ENCODE measurements around the gene GXYLT1. TPM values are rescaled to one million over a fixed set of nuclear protein-coding genes. Genes with fewer than 3 reads are reported as not detected.

GXYLT1 gene
- total and polyA plus RNA-seq, 2 experiments from 2014 or later = 3.9 to 13.4 TPM

DNA sequence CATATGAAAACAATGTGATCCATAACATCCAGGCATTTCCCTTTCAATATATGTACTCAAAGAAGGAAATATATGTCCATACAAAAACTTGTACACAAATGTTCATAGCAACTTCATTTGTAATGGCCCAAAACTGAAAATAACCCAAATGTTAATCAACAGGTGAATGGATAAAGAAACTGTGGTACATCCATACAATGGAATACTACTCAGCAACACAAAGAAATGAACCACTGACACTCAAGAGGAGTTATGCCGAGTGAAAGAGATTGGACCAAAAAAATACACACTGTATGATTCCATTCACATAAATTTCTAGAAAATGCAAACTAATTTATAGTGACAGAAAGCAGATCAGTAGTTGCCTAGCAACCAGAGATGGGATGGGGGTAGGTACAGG is 30.3 kb upstream of the GXYLT1 start:
- Histone ChIP-seq H3K36me3 (ENCODE audit: insufficient read depth) (peaks cover 5% of the 10 kb centered on the region; the same call in 1 of the 2 replicates), H3K4me3 (no peak overlapping the region), H3K4me2 (no peak overlapping the region), H3K4me1 (ENCODE audit: insufficient read depth) (peaks cover 11% of the 10 kb centered on the region), H2AFZ (no peak overlapping the region), H3K27me3 (ENCODE audit: insufficient read depth) (no peaks in the 10 kb centered on the region), H3K79me2 (replicated peaks; ENCODE audit: insufficient read depth) (no peaks in the 10 kb centered on the region), H3F3A (replicated peaks; ENCODE audit: low read depth) (no peaks in the 10 kb centered on the region), H3K27ac (ENCODE audit: low read depth) (no peak overlapping the region), H3K9me2 (ENCODE audit: insufficient read depth) (no peaks in the 10 kb centered on the region), H4K20me1 (replicated peaks; ENCODE audit: insufficient read depth) (no peaks in the 10 kb centered on the region)
- Mint-ChIP-seq H3K9me3 (peaks cover 15% of the 10 kb centered on the region), H3K4me1 (peaks cover 9% of the 10 kb centered on the region; the same call in 2 of the 3 replicates), H3K4me3 (no peak overlapping the region), H3K27me3 (ENCODE audit: insufficient read depth, low read depth, poor library complexity) (no peaks in the 10 kb centered on the region), H3K27ac (no peak overlapping the region), H3K36me3 (ENCODE audit: low read depth) (peaks cover 10% of the 10 kb centered on the region; the same call in 2 of the 3 replicates)
- ATAC-seq (no peak), DNase-seq (ENCODE audit: low spot score) (no peak)
- TF ChIP-seq, protein P1, sequence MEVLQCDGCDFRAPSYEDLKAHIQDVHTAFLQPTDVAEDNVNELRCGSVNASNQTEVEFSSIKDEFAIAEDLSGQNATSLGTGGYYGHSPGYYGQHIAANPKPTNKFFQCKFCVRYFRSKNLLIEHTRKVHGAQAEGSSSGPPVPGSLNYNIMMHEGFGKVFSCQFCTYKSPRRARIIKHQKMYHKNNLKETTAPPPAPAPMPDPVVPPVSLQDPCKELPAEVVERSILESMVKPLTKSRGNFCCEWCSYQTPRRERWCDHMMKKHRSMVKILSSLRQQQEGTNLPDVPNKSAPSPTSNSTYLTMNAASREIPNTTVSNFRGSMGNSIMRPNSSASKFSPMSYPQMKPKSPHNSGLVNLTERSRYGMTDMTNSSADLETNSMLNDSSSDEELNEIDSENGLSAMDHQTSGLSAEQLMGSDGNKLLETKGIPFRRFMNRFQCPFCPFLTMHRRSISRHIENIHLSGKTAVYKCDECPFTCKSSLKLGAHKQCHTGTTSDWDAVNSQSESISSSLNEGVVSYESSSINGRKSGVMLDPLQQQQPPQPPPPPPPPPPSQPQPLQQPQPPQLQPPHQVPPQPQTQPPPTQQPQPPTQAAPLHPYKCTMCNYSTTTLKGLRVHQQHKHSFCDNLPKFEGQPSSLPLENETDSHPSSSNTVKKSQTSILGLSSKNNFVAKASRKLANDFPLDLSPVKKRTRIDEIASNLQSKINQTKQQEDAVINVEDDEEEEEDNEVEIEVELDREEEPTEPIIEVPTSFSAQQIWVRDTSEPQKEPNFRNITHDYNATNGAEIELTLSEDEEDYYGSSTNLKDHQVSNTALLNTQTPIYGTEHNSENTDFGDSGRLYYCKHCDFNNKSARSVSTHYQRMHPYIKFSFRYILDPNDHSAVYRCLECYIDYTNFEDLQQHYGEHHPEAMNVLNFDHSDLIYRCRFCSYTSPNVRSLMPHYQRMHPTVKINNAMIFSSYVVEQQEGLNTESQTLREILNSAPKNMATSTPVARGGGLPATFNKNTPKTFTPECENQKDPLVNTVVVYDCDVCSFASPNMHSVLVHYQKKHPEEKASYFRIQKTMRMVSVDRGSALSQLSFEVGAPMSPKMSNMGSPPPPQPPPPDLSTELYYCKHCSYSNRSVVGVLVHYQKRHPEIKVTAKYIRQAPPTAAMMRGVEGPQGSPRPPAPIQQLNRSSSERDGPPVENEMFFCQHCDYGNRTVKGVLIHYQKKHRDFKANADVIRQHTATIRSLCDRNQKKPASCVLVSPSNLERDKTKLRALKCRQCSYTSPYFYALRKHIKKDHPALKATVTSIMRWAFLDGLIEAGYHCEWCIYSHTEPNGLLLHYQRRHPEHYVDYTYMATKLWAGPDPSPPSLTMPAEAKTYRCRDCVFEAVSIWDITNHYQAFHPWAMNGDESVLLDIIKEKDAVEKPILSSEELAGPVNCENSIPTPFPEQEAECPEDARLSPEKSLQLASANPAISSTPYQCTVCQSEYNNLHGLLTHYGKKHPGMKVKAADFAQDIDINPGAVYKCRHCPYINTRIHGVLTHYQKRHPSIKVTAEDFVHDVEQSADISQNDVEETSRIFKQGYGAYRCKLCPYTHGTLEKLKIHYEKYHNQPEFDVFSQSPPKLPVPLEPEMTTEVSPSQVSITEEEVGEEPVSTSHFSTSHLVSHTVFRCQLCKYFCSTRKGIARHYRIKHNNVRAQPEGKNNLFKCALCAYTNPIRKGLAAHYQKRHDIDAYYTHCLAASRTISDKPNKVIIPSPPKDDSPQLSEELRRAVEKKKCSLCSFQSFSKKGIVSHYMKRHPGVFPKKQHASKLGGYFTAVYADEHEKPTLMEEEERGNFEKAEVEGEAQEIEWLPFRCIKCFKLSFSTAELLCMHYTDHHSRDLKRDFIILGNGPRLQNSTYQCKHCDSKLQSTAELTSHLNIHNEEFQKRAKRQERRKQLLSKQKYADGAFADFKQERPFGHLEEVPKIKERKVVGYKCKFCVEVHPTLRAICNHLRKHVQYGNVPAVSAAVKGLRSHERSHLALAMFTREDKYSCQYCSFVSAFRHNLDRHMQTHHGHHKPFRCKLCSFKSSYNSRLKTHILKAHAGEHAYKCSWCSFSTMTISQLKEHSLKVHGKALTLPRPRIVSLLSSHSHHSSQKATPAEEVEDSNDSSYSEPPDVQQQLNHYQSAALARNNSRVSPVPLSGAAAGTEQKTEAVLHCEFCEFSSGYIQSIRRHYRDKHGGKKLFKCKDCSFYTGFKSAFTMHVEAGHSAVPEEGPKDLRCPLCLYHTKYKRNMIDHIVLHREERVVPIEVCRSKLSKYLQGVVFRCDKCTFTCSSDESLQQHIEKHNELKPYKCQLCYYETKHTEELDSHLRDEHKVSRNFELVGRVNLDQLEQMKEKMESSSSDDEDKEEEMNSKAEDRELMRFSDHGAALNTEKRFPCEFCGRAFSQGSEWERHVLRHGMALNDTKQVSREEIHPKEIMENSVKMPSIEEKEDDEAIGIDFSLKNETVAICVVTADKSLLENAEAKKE (CRISPR knock-in tag; IDR thresholded peaks at IDR 0.05) = no peak
- TF ChIP-seq EZH2 (IDR thresholded peaks at IDR 0.05; ENCODE audit: low read depth, unreplicated experiment) = no peak
- no peak for TF ChIP-seq STAT1 (IDR thresholded peaks at IDR 0.05; ENCODE audit: unreplicated experiment)
- no peak for TF ChIP-seq EZH2phosphoT487 (IDR thresholded peaks at IDR 0.05; ENCODE audit: unreplicated experiment)
- TF ChIP-seq, protein P2, sequence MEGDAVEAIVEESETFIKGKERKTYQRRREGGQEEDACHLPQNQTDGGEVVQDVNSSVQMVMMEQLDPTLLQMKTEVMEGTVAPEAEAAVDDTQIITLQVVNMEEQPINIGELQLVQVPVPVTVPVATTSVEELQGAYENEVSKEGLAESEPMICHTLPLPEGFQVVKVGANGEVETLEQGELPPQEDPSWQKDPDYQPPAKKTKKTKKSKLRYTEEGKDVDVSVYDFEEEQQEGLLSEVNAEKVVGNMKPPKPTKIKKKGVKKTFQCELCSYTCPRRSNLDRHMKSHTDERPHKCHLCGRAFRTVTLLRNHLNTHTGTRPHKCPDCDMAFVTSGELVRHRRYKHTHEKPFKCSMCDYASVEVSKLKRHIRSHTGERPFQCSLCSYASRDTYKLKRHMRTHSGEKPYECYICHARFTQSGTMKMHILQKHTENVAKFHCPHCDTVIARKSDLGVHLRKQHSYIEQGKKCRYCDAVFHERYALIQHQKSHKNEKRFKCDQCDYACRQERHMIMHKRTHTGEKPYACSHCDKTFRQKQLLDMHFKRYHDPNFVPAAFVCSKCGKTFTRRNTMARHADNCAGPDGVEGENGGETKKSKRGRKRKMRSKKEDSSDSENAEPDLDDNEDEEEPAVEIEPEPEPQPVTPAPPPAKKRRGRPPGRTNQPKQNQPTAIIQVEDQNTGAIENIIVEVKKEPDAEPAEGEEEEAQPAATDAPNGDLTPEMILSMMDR (conservative IDR thresholded peaks at IDR 0.05; ENCODE audit: low read depth in 2 of 2) = no peak
- TF ChIP-seq ZNF114 (CRISPR knock-in tag; IDR thresholded peaks at IDR 0.05) = no peak
- no peak for TF ChIP-seq JUNB (IDR thresholded peaks at IDR 0.05; ENCODE audit: unreplicated experiment)
- TF ChIP-seq, protein P3, sequence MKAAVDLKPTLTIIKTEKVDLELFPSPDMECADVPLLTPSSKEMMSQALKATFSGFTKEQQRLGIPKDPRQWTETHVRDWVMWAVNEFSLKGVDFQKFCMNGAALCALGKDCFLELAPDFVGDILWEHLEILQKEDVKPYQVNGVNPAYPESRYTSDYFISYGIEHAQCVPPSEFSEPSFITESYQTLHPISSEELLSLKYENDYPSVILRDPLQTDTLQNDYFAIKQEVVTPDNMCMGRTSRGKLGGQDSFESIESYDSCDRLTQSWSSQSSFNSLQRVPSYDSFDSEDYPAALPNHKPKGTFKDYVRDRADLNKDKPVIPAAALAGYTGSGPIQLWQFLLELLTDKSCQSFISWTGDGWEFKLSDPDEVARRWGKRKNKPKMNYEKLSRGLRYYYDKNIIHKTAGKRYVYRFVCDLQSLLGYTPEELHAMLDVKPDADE (IDR thresholded peaks at IDR 0.05) = no peak
- TF ChIP-seq NANOG (IDR thresholded peaks at IDR 0.05; ENCODE audit: borderline replicate concordance) = no peak
- TF ChIP-seq, protein P4, sequence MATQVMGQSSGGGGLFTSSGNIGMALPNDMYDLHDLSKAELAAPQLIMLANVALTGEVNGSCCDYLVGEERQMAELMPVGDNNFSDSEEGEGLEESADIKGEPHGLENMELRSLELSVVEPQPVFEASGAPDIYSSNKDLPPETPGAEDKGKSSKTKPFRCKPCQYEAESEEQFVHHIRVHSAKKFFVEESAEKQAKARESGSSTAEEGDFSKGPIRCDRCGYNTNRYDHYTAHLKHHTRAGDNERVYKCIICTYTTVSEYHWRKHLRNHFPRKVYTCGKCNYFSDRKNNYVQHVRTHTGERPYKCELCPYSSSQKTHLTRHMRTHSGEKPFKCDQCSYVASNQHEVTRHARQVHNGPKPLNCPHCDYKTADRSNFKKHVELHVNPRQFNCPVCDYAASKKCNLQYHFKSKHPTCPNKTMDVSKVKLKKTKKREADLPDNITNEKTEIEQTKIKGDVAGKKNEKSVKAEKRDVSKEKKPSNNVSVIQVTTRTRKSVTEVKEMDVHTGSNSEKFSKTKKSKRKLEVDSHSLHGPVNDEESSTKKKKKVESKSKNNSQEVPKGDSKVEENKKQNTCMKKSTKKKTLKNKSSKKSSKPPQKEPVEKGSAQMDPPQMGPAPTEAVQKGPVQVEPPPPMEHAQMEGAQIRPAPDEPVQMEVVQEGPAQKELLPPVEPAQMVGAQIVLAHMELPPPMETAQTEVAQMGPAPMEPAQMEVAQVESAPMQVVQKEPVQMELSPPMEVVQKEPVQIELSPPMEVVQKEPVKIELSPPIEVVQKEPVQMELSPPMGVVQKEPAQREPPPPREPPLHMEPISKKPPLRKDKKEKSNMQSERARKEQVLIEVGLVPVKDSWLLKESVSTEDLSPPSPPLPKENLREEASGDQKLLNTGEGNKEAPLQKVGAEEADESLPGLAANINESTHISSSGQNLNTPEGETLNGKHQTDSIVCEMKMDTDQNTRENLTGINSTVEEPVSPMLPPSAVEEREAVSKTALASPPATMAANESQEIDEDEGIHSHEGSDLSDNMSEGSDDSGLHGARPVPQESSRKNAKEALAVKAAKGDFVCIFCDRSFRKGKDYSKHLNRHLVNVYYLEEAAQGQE (IDR thresholded peaks at IDR 0.05; ENCODE audit: unreplicated experiment) = no peak
- no peak for TF ChIP-seq POLR2AphosphoS5 (IDR thresholded peaks at IDR 0.05; ENCODE audit: low read depth)
- no peak for TF ChIP-seq CREB1 (CRISPR knock-in tag; IDR thresholded peaks at IDR 0.05; ENCODE audit: low read depth)
